Upper lobe of left lung (tissue), 4 donors: ENCODE measurements around the gene GPC4.

Source experiments
- EP300 ChIP-seq, 4 donors: sonication (generic); formaldehyde crosslinking; IDR thresholded peaks; one replicate each; pipeline ENCODE4 v1.5.1; 2017; ENCODE audit warnings: antibody characterized with exemption in 4 of 4, control low read depth in 2 of 4
- POLR2A ChIP-seq, 4 donors: fragments of 450-650 bp; IDR thresholded peaks; one replicate each; pipeline ENCODE4 v1.5.1; 2016 to 2017; ENCODE audit warnings: antibody characterized with exemption in 4 of 4, mild to moderate bottlenecking in 2 of 4
- POLR2AphosphoS5 ChIP-seq, 2 donors: sonication (generic); formaldehyde crosslinking; IDR thresholded peaks; one replicate each; pipeline ENCODE4 v1.5.1; 2017; ENCODE audit warnings: antibody characterized with exemption in 2 of 2
- TF ChIP-seq, protein P1 (sequence below), 6 experiments: fragments of 450-650 bp in 4 of 6; fragments of 200-600 bp in 2 of 6; sonication (generic) in 2 of 6; IDR thresholded peaks; one replicate each; pipeline ENCODE4 v1.5.1; 2016 to 2019; ENCODE audit warnings: antibody characterized with exemption in 6 of 6

DNA sequence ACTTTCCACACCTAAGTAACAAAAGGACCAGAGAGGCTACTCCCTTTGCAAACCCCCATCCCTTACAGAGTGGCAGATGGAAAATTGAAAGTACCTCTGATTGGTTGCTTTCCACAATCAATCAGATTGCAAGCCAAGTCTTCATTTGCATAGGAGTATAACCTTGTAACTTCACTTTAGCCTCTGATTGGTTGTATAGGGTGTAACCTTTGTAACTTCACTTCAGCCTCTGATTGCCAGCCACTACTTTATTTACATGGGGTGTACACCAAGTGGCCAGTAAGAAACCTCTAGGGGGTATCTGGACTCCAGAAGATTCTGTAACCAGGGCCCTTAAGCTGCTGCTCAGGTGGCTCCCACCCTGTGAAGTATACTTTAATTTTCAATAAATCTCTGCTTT, 48.6 kb downstream of the GPC4 start:
- TF ChIP-seq POLR2AphosphoS5 (IDR thresholded peaks at IDR 0.05) (no peak), POLR2A (IDR thresholded peaks at IDR 0.05) (no peak), EP300 (IDR thresholded peaks at IDR 0.05) (no peak)
- TF ChIP-seq, protein P1, sequence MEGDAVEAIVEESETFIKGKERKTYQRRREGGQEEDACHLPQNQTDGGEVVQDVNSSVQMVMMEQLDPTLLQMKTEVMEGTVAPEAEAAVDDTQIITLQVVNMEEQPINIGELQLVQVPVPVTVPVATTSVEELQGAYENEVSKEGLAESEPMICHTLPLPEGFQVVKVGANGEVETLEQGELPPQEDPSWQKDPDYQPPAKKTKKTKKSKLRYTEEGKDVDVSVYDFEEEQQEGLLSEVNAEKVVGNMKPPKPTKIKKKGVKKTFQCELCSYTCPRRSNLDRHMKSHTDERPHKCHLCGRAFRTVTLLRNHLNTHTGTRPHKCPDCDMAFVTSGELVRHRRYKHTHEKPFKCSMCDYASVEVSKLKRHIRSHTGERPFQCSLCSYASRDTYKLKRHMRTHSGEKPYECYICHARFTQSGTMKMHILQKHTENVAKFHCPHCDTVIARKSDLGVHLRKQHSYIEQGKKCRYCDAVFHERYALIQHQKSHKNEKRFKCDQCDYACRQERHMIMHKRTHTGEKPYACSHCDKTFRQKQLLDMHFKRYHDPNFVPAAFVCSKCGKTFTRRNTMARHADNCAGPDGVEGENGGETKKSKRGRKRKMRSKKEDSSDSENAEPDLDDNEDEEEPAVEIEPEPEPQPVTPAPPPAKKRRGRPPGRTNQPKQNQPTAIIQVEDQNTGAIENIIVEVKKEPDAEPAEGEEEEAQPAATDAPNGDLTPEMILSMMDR (IDR thresholded peaks at IDR 0.05) = no peak
